Prostate gland (tissue), 2 donors: ENCODE measurements around the gene ARSB. TPM values are rescaled to one million over a fixed set of nuclear protein-coding genes. Genes with fewer than 3 reads are reported as not detected.

ENCODE experiments used
- DNase-seq: peaks from one replicate; pipeline ENCODE4 v3.0.0-alpha.2; 2019; ENCODE audit warnings: low spot score
- H3K27ac ChIP-seq, 2 donors: fragments of 200-600 bp; sonication (generic); 2 replicates each; pipeline ENCODE4 v1.5.1; 2017 to 2019
- H3K27me3 ChIP-seq: fragments of 200-600 bp; sonication (generic); replicated peaks from 2 replicates; pipeline ENCODE4 v1.5.1; 2019; ENCODE audit not compliant: insufficient read depth
- H3K36me3 ChIP-seq, 2 donors: fragments of 200-600 bp; sonication (generic); 1 replicate in 1 of 2; 2 replicates in 1 of 2; pipeline versions ENCODE4 v1.5.1 to v1.8.1; 2017 to 2019
- H3K4me1 ChIP-seq: fragments of 200-600 bp; sonication (generic); replicated peaks from 2 replicates; pipeline ENCODE4 v1.5.1; 2019
- H3K4me3 ChIP-seq, 2 donors: fragments of 200-600 bp; sonication (generic); 2 replicates each; pipeline ENCODE4 v1.5.1; 2017 to 2019
- H3K9me3 ChIP-seq: fragments of 200-600 bp; sonication (generic); 2 replicates; pipeline ENCODE4 v1.5.1; 2017
- CTCF ChIP-seq, 4 experiments: fragments of 200-600 bp in 2 of 4; fragments of 450-650 bp in 2 of 4; sonication (generic) in 2 of 4; IDR thresholded peaks; 1 replicate in 3 of 4; 2 replicates in 1 of 4; pipeline ENCODE4 v1.5.1; 2016 to 2019; ENCODE audit warnings: antibody characterized with exemption in 4 of 4, mild to moderate bottlenecking in 2 of 4, moderate library complexity in 2 of 4
- POLR2A ChIP-seq: fragments of 450-650 bp; IDR thresholded peaks from one replicate; pipeline ENCODE4 v1.6.1; 2016; ENCODE audit warnings: antibody characterized with exemption, mild to moderate bottlenecking
- POLR2AphosphoS5 ChIP-seq: sonication (generic); formaldehyde crosslinking; IDR thresholded peaks from one replicate; pipeline ENCODE4 v1.6.1; 2017; ENCODE audit warnings: antibody characterized with exemption
- WGBS: methylation state at CpG from one replicate; pipeline ENCODE4 v1.1.5; 2018; 5-methylcytosine and 5-hydroxymethylcytosine counted together
- intact Hi-C: fragments of 100-400 bp; cut with DNase I; formaldehyde crosslinking; loops from one replicate; pipeline ENCODE4 v1.14.2; 2022
- total RNA-seq, 2 donors: library from RNA; depleted of rRNA; stranded (reverse); fragments of >200 nt; gene quantifications; one replicate each; pipeline ENCODE4 v1.1.0, GENCODE V29; 2016

Gene ARSB
- total RNA-seq, 2 donors from 2014 or later = 5.4 to 14.9 TPM

- intact Hi-C loops = no loop called here
- Histone ChIP-seq H3K4me3 (no peak overlapping the region), H3K36me3 (no peaks in the 10 kb centered on the region), H3K9me3 (no peaks in the 10 kb centered on the region), H3K27ac (no peak overlapping the region), H3K4me1 (no peaks in the 10 kb centered on the region), H3K27me3 (no peaks in the 10 kb centered on the region)
- TF ChIP-seq POLR2A (no peak), POLR2AphosphoS5 (no peak), CTCF (IDR thresholded peaks at IDR 0.05) (no peak)
- 87% methylated on average over 10 of the region's 10 CpGs for WGBS
- DNase-seq = no peak
These were observed 192.6 kb downstream of the ARSB start for GRCh38 chr5:78792345-78793055.

GRCh38 chr5:78791501-78792100, 193.5 kb downstream of the ARSB start:
- no peaks in the 10 kb centered on the region for H3K27me3 ChIP-seq
- 97% methylated on average over 11 of the region's 11 CpGs for WGBS

GRCh38 chr5:78787783-78788182, 197.3 kb downstream of the ARSB start:
- Histone ChIP-seq H3K27me3 (no peaks in the 10 kb centered on the region), H3K27ac (no peak overlapping the region), H3K9me3 (no peaks in the 10 kb centered on the region), H3K4me3 (no peak overlapping the region), H3K36me3 (no peaks in the 10 kb centered on the region), H3K4me1 (no peaks in the 10 kb centered on the region)
- 66% methylated on average over 7 of the region's 7 CpGs for WGBS
- intact Hi-C loops = no loop called here
- DNase-seq = no peak
- TF ChIP-seq CTCF (IDR thresholded peaks at IDR 0.05) (no peak), POLR2AphosphoS5 (no peak), POLR2A (no peak)

More at GRCh38 chr5:78791501-78792100, 193.5 kb downstream of the ARSB start:
- no peak for TF ChIP-seq POLR2AphosphoS5
- no peak for TF ChIP-seq CTCF (IDR thresholded peaks at IDR 0.05)
- TF ChIP-seq POLR2A = no peak
- intact Hi-C loops = no loop called here
- Histone ChIP-seq H3K36me3 (no peaks in the 10 kb centered on the region), H3K9me3 (no peaks in the 10 kb centered on the region), H3K4me3 (no peak overlapping the region), H3K27ac (no peak overlapping the region), H3K4me1 (no peaks in the 10 kb centered on the region)
- DNase-seq = no peak

- 74% methylated on average over 1 of the region's 1 CpG for WGBS
- no peaks in the 10 kb centered on the region for H3K36me3 ChIP-seq
- intact Hi-C loops = no loop called here
- no peak for DNase-seq
- no peak overlapping the region for H3K27ac ChIP-seq
- no peaks in the 10 kb centered on the region for H3K9me3 ChIP-seq
- H3K27me3 ChIP-seq = no peaks in the 10 kb centered on the region
- no peaks in the 10 kb centered on the region for H3K4me1 ChIP-seq
- TF ChIP-seq POLR2AphosphoS5 (no peak), POLR2A (no peak), CTCF (IDR thresholded peaks at IDR 0.05) (no peak)
- H3K4me3 ChIP-seq = no peak overlapping the region
These were observed 199.7 kb downstream of the ARSB start for GRCh38 chr5:78785454-78785853.
